NCI-H524 (cell line): ENCODE data around the gene TMEM117.
A peak's percentile ranks its signal among the peaks of the same experiment; 100 is the strongest.
"Not testable (repeated sequence)": the region's sequence is repeated elsewhere in the genome, so short reads cannot be mapped to it uniquely, and the experiment has no call there.

Experiments
- DNase-seq, 2 experiments: peaks; one replicate each; lab custom pipeline; 2025; lab: John Stamatoyannopoulos, UW

TMEM117 gene

DNA sequence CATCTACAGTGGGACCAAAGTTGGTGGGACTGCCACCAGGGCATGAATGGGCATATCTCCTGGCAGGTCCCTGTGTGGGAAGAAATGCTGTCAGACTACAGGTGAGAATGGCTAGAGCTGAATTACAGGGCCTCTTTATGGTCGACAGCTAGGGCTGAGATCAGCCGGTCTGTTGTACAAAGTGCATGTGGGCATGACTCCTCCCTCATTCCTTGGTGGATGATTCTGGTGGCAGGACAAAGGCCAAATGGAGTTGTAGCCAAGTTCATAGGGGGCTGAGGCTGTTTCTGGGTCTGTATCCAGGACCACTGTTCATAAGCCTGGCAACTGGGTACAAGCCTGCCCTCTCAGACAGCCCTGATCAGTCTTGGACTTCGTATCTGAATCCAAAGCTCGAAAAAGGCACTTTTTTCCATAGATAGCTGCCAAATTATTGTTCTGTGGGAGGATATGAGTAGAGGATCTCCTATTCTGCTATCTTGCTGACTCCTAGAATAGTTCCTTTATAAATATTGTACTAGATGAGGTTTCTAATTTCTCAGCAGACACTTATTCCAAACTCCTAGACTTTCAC is 460.8 kb downstream of the TMEM117 start:
- DNase-seq = no peak

DNA sequence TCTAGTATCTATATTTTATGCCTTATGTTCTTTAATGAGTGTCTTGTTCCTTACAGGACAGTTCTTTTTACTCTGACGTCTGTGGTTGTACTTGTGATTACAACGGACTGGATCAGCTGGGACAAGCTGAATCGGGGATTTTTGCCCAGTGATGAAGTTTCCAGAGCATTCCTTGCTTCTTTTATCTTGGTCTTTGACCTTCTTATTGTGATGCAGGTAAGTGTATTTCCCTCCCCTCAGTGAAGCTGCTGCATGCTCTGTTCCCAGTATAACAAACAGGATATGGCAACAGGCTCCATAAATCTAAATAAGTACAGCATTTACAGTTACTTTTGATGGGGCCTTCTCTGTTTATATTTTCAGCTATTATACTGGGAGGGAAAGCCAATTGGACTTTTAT is 463.6 kb downstream of the TMEM117 start:
- no peak for DNase-seq

DNA sequence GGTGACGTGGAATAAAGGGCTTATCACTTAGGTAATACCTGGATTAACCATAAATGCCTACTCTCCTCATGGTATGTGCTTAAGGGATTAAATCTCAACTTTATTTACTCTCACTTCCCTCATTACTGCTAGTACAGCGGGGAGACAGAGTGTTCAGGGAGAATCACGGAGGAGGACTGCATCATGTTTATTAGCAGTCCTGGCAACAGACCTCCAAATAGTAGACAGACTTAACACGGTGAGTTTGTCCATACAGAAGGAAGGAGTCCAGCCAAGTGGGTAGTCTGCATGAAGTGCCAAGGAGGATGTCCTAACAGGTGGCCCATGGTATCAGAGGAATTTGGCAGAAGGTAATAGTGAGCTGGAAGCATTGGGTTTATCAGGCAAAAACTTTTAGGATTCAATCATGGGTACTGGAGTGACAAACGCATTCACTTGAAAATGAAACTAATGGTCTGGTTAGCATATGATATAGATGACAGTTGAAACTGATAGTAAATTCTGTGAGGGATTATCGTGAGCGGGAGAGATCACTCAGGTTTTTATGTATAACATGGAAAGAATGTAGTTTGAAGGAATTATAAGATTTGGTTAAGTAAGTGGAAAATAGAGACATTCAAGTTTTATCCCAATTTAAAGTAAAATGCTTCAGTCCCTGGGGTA is 471.8 kb downstream of the TMEM117 start:
- DNase-seq = peak in 1 of 2 experiments; percentile 21

DNA sequence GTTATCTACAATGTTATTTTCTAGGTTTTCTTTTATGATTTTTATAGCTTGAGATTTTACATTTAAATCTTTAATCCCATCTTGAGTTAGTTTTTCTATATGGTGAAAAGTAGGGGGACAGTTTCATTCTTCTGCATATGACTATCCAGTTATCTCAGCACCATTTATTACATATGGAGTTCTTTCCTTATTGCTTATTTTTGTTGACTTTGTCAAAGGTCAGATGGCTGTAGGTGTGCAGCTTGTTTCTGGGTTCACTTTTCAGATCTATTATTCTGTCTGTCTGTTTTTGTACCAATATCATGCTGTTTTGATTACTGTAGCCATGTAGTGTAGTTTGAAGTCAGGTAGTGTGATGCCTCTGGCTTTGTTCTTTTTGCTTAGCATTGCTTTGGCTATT is 477.3 kb downstream of the TMEM117 start:
- no peak for DNase-seq

DNA sequence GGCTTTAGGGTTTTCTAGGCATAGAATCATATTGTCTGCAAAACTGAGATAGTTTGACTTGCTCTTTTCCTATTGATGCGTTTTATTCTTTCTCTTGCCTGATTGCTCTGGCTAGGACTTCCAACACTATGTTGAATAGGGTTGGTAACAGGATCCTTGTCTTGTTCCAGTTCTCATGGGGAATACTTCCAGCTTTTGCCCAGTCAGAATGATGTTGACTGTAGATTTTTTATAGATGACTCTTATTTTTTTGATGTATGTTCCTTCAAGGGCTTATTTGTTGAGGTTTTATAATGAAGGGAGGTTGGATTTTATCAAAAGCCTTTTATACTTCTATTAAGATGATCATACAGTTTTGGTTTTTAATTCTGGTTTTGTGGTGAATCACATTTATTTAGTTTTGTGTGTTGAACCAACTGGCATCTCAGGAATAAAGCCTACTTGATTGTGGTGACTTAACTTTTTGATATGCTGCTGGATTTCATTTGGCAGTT is 478.2 kb downstream of the TMEM117 start:
- no peak for DNase-seq

- peak; percentile 38 to 67 for DNase-seq
Measured at GRCh38 chr12:44317651-44318126, 481.8 kb downstream of the TMEM117 start.

DNA sequence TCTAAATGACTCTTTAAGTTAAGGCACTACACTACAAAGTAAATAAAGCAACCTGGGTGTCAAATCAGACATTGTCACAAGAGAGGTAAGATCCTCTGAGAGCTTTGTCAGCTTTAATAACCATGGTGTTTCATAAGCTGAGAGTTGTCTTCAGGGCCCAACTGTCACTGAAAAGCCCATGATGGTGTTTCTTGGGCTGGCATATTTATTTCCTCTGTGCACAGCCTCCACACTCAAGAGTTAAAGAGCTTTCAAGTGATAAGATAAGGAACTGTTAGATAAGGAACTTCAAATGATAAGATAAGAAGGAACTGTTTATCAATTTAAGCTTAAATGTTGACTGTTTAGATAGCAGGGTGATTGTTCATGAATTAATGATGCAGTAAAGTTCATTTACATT is 495.4 kb downstream of the TMEM117 start:
- DNase-seq = no peak

GRCh38 chr12:44334347-44334746 is 498.5 kb downstream of the TMEM117 start:
- no peak for DNase-seq

GRCh38 chr12:44335030-44335429 is 499.1 kb downstream of the TMEM117 start:
- no peak for DNase-seq

DNA sequence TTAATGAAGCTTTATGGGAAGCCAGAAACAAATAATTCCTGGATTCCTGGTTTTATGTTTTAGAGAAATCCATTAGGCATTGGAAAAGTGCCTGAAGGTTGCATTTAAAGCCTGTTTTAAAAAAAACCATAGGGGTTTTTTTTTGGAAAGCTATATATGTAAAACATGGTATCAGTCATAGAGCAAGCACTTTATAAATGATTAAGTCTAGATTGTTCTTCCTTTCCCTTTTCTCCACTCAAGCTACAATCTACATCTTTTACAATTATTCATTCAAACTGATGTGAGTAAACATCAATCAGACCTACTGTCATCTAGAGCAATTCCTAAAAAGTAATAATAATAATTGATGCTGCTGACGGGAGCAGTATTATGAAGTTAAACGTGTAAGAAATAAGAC is 500.7 kb downstream of the TMEM117 start:
- no peak for DNase-seq

- no peak for DNase-seq
Measured at GRCh38 chr12:44342371-44342770, 506.5 kb downstream of the TMEM117 start.

DNA sequence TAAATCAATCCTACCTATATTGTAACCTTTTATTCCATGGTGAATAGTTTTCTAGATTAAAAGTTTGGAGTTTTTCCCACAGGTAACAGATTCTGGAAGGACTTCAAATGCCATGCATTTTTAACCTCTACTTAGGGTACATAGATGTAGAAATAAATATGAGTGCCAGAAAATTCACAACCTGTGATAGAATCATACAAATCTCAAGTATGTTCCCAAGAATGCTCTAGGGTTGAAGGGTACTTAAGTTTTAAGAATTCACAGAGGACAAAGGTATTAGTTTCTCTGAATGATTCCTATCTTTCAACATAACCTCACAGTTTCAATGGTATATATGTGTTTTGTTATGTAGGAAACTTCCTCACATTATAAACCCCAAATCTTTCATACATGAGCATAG is 511.3 kb downstream of the TMEM117 start:
- no peak for DNase-seq

- DNase-seq = no peak
Measured at GRCh38 chr12:44357494-44357893, 521.6 kb downstream of the TMEM117 start.

- DNase-seq = no peak
Measured at GRCh38 chr12:44358636-44359035, 522.8 kb downstream of the TMEM117 start.

DNA sequence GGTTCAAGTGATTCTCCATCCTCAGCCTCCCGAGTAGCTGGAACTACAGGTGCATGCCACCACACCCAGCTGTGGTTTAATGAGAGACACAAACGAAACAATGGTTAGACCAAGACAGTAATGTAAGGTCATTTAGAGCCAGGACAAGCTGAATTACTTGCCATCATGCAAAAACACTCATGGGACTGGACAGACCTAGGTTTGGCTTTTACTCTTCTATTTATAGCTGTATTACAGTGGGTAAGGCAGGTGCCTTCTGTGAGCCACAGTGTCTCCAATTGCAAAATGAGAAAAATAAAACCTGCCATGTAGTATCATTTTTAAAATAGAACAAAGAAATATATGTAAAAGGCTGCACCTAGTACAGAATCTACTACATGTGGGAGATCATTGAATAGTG is 527.1 kb downstream of the TMEM117 start:
- DNase-seq = no peak

DNA sequence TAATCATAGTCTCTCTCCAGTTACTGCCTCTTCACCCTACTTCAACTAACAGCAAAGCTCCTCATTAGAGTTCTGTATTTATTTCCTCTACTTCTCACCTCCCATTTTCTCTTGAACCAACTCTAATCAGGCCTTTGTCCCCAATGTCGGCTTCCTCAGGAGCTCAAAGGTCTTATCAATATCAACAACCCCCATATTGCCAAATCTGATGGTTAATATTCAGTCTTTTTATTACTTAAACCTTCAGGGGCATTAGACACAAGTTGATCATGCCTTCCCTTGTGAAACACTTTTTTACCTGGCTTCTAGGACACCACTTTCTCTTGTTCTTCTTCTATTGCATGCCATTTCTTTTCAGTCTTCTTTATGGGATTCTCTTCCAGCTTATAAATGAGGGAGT is 531.3 kb downstream of the TMEM117 start:
- no peak for DNase-seq

GRCh38 chr12:44367916-44368315 is 532.0 kb downstream of the TMEM117 start:
- DNase-seq = no peak

DNA sequence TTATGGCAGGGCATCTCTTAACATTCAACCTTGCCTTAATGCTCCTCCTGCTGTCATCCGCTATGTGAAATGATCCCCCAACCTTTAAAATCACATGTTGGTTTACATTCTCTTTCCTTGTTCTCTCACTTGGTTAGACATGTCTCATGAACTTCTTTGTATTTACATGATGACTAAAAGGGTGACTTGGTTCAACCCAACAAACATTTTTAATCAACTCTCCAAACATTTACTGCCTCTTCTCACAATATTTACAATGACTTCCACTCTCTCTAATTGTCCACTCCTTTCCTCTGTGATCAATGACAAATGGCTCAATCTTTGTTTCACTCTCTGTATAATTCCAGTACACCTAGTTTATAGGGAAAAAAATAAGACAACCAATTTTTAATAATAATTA is 534.1 kb downstream of the TMEM117 start:
- no peak for DNase-seq

DNA sequence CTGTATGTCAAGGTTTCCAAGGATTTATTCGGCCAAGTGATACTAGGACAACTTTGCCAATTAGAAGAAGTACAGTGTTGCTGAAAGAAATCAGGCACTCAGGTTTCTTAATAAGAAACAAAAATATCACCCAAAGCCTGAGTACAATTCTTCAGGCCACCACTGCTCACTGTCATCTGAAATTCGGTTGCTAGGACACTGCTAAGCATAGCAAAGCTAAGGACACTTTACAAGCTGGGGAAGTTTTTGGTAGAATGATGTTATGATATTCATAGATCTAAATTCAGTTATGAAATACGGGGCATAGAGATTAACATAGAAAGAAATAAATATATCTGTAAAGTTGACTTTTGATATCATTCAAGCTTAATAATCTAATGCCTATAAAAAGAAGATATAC is 535.1 kb downstream of the TMEM117 start:
- DNase-seq = no peak

DNA sequence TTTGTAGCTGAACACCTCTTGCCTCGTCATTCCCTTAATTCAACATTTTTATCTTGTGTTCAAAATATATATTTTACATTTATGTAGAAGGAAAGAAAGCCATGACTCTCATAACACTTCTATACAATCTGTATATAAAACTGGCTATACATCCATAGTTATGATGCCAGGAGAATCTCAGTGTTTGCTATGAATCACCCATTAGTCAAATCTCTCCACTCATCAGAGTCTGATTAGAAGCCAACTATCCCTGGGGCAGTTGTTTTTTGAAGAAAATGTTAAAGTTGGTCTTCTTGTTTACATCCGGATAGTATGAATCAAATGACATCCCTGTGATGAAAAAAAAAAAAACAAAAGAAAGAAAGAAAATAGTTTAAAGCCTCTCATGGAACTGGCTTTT is 536.4 kb downstream of the TMEM117 start:
- DNase-seq = no peak

- DNase-seq = peak in 1 of 2 experiments; percentile 21
Measured at GRCh38 chr12:44375694-44376093, 539.8 kb downstream of the TMEM117 start.

DNA sequence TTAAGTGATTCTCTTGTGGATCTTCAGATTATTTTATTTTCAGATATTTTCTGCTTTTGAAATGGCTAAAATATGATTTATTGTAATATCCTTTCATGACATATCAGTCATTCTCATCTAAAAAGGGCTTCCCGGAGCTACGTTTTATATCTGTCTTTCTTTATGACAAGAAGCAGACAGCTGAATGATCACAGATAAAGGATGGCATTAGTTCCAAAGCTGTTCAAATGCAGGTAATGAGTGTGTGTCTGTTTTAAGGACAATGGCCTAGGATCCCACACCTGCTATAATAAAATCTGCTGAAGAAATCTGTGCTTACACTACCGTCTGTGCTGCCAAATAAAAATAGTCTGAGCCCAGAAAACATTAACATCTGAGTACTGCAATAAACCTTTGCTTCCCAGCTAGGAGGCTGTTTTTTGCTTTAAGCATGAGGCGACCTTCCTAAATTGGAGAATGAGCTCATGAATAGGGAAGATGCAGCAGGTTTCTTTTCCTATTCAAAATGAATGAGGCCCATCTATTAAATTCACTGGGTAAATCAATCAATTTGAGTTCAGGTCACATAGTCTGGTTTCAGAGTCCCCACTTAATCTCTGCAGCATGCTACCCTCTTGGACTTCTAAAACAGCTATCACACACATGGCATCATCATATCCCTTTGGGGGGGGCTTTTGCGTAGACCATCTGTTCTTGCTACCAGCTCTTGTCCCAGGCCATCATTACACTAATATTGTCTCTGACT is 541.7 kb downstream of the TMEM117 start:
- peak; percentile 72 to 90 for DNase-seq

DNA sequence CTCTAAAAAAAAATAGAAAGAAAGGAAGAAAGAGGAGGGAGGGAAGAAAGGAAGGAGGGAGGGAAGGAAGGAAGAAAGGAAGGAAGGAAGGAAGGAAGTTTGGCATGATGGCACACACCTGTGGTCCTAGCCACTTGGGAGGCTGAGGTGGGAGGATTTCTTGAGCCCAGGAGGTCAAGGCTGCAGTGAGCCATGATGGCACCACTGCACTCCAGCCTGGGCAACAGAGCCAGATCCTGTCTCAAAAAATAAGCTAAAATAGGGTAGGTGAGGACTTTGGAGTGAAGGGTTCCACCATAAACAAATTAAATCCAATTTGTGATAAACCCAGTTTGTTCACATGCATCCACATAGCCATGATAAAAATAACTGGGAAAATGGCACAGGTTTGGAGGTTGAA is 543.2 kb downstream of the TMEM117 start:
- not testable (repeated sequence) for DNase-seq
